SK-N-SH treated with all-trans-retinoic acid at 6 μM for 48 hours (cell line): Measurements from ENCODE around the gene MGME1.

Experiments used
- ATAC-seq: fragments of 200-7000 bp; cut with Tn5 transposase; 3 replicates; pipeline ENCODE4 v1.9.1; 2020; ENCODE audit warnings: mild to moderate bottlenecking, moderate library complexity
- ARNTL ChIP-seq: fragments of 450-650 bp; formaldehyde crosslinking; IDR thresholded peaks from 2 replicates; pipeline ENCODE4 v1.5.0; 2020; ENCODE audit warnings: low read depth, mild to moderate bottlenecking, moderate library complexity, borderline replicate concordance
- BACH2 ChIP-seq: fragments of 250-450 bp; sonication (Bioruptor Pico); IDR thresholded peaks from 2 replicates; pipeline ENCODE4 v1.9.0; 2021; ENCODE audit warnings: mild to moderate bottlenecking, borderline replicate concordance
- GLIS3 ChIP-seq: fragments of 250-450 bp; sonication (Bioruptor Pico); IDR thresholded peaks from 2 replicates; pipeline ENCODE4 v1.5.0; 2020; ENCODE audit warnings: mild to moderate bottlenecking, moderate library complexity
- OSR1 ChIP-seq: fragments of 250-450 bp; sonication (Bioruptor Pico); IDR thresholded peaks from 2 replicates; pipeline ENCODE4 v1.8.0; 2022; ENCODE audit warnings: moderate library complexity, mild to moderate bottlenecking, inconsistent platforms
- POU6F1 ChIP-seq: fragments of 250-450 bp; sonication (Bioruptor Pico); IDR thresholded peaks from 2 replicates; pipeline ENCODE4 v1.8.0; 2021; ENCODE audit warnings: low read depth, mild to moderate bottlenecking, moderate library complexity, borderline replicate concordance
- PPARA ChIP-seq: fragments of 250-450 bp; sonication (Bioruptor Pico); IDR thresholded peaks from 2 replicates; pipeline ENCODE4 v1.5.0; 2020; ENCODE audit warnings: mild to moderate bottlenecking, borderline replicate concordance
- RARB ChIP-seq: fragments of 250-450 bp; sonication (Bioruptor Pico); IDR thresholded peaks from 2 replicates; pipeline ENCODE4 v1.8.0; 2021; ENCODE audit warnings: mild to moderate bottlenecking, moderate library complexity
- SNAI2 ChIP-seq: fragments of 250-450 bp; sonication (Bioruptor Pico); IDR thresholded peaks from 2 replicates; pipeline ENCODE4 v1.5.0; 2020; ENCODE audit warnings: mild to moderate bottlenecking, moderate library complexity
- TOX ChIP-seq: fragments of 250-450 bp; sonication (Bioruptor Pico); IDR thresholded peaks from 2 replicates; pipeline ENCODE4 v1.8.0; 2021; ENCODE audit warnings: mild to moderate bottlenecking, moderate library complexity, borderline replicate concordance
- TSHZ2 ChIP-seq: fragments of 250-450 bp; sonication (Bioruptor Pico); IDR thresholded peaks from 2 replicates; pipeline ENCODE4 v1.5.0; 2020; ENCODE audit warnings: mild to moderate bottlenecking, moderate library complexity
- ZFP30 ChIP-seq: fragments of 450-650 bp; formaldehyde crosslinking; IDR thresholded peaks from 2 replicates; pipeline ENCODE4 v1.5.0; 2022; ENCODE audit warnings: mild to moderate bottlenecking, moderate library complexity
- ZNF70 ChIP-seq: fragments of 450-650 bp; formaldehyde crosslinking; IDR thresholded peaks from 2 replicates; pipeline ENCODE4 v1.5.0; 2020; ENCODE audit warnings: mild to moderate bottlenecking, moderate library complexity

Gene MGME1

DNA sequence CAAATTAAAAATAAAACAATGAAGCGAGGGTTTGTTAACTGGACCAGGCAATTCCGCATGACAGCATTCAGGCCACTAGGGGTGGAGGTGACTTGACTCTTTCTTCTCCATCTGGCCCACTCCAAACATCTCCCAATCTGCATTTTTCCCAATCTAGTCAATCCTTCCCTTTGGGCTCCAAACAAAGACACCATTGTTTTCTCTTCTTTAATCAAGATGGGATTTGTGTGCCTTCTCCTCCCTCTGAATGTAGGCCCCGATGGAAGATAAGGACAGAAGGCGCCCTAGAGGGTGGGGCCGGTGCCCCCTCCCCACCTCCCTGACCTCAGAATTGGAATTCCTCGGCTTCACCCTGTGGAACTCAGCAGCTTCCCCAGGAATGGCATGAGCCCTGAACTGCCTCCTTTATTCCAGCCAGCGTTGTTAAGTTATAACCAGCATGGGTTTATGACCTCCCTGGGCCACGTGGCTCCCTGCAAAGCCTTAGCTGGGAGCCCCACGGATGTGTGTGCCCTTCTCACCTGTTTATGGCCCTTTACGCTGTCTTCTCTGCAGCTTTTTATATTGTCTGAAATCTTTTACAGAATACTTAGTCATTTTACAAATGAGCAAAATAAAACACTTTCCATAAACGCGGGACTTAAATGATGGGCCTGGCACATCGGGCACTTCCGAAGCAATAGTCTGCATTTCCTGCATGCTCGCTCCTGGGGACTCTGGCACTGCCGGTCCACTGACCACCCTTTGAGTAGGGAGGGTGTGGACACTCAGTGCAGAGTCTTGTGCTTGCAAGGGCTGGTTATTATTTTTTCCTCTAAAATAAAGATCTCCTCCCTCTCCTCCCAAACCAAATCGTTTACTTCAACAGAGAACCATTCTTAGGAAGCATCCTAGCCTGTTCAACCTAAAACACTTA lies 64.4 kb downstream of the MGME1 start:
- TF ChIP-seq SNAI2 (CRISPR knock-in tag) (no peak), BACH2 (CRISPR knock-in tag) (no peak), OSR1 (CRISPR knock-in tag) (no peak), TOX (no peak), TSHZ2 (CRISPR knock-in tag) (no peak)
- no peak for ATAC-seq

GRCh38 chr20:18034039-18034438 lies 65.2 kb downstream of the MGME1 start:
- ATAC-seq: no peak
- TF ChIP-seq ZFP30 (CRISPR knock-in tag) (no peak), GLIS3 (CRISPR knock-in tag) (no peak), ARNTL (no peak), RARB (CRISPR knock-in tag) (no peak), PPARA (CRISPR knock-in tag) (no peak), SNAI2 (CRISPR knock-in tag) (no peak), ZNF70 (CRISPR knock-in tag) (no peak), OSR1 (CRISPR knock-in tag) (no peak), POU6F1 (CRISPR knock-in tag) (no peak)

GRCh38 chr20:18039063-18039462 lies 70.2 kb downstream of the MGME1 start:
- no peak for ATAC-seq
- TF ChIP-seq ZFP30 (CRISPR knock-in tag) (no peak), GLIS3 (CRISPR knock-in tag) (no peak)
